GM13976 (cell line): ENCODE results near the gene MPND.
A peak's percentile ranks its signal among the peaks of the same experiment; 100 is the strongest.

Experiments used
- DNase-seq: peaks from one replicate; pipeline ENCODE4 v3.0.0; 2012; ENCODE audit warnings: low spot score
- in situ Hi-C: fragments of 300-500 bp; cut with MboI; formaldehyde crosslinking; loops from one replicate; pipeline ENCODE4 v1.12.0; 2022; ENCODE audit warnings: low sequenced_read_pairs, mixed read lengths, inconsistent platforms; ENCODE audit not compliant: unreplicated experiment
- TF ChIP-seq, protein P1 (sequence below): IDR thresholded peaks from 2 replicates; pipeline ENCODE4 v1.5.1; 2012; ENCODE audit warnings: borderline replicate concordance, mild to moderate bottlenecking; ENCODE audit not compliant: insufficient read depth; ENCODE audit errors: extremely low read depth, missing control alignments, control extremely low read depth

The MPND gene

DNA sequence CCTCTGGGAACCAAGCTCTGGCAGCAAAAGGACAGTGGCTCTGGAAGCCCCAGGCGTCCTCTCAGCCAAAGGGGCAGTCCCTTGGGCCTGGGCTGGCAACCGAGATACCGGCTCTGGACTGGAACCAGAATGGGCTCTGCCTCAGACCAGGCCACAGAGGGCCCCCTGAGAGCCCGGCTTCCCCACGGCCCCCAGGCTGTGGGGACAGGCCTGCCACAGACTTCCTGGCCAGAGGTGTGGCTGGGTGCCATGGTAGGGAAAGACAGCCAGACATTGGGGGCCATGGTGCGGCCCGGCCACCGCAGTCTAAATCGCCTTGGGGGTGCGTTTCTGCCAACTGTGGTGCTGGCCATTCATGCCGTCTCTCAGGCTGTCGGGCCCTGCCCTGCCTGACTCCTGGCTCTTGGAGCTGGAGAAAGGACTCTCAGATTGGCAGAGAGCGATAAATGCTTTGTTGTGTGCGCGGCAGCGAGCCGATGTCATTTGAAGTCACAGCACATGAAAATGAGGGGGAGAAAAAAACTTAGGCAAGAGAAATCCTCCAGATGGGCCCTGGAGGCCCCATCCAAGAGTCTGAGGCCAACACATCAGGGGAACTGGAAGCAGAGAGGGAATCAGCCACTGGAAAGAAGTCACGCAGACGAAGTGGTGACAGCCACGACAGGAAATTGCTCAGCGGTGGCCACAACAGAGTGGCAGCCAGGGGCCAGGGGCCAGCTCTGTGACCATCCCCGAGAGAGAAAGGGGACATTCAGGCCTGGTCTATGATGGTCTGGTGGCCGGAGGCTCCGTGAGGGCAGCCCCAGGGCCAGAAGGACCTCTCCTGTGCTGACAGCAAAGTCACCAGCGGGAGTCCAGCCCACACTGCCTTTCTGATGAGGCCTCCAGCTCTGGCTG, 30.5 kb downstream of the MPND start:
- in situ Hi-C loops: no loop called here
- TF ChIP-seq, protein P1, sequence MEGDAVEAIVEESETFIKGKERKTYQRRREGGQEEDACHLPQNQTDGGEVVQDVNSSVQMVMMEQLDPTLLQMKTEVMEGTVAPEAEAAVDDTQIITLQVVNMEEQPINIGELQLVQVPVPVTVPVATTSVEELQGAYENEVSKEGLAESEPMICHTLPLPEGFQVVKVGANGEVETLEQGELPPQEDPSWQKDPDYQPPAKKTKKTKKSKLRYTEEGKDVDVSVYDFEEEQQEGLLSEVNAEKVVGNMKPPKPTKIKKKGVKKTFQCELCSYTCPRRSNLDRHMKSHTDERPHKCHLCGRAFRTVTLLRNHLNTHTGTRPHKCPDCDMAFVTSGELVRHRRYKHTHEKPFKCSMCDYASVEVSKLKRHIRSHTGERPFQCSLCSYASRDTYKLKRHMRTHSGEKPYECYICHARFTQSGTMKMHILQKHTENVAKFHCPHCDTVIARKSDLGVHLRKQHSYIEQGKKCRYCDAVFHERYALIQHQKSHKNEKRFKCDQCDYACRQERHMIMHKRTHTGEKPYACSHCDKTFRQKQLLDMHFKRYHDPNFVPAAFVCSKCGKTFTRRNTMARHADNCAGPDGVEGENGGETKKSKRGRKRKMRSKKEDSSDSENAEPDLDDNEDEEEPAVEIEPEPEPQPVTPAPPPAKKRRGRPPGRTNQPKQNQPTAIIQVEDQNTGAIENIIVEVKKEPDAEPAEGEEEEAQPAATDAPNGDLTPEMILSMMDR: no peak
- DNase-seq: no peak

DNA sequence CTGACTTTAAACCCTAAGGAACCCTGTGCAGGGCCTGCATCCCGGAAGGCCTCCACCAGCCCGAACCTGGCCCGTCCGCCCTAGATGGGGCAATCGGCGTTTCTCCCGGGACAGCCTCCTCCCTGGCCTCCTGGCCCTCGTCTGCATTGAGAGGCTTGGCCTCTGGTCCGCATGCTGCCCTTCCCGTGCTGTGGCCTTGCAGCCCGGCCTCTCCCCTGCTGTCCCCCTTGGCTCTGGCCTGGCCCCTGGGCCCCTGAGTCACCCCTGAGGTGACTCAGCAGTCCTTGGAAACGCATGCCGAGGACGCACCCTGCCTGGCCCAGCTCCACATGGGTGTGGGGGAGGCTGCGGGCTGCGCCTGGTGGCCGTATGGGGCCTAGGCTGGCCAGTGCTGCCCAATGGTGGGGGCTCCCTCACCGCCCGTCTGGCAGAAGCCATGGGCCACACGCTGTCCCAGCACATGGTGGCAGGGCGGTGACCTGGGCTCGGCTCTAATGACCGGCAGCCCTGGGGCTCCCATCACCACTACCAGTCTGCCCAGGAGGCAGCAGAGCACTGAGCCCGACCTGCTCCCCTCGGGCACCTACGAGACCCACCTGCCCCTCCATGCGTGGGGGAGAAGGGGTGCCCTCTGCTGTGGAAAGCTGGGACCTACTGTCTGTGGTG, 31.3 kb downstream of the MPND start:
- in situ Hi-C loops: no loop called here
- DNase-seq: no peak
- TF ChIP-seq, protein P1: no peak

- TF ChIP-seq, protein P1: peak; percentile 29
- in situ Hi-C loops: no loop called here
- DNase-seq: peak; percentile 65
These were observed 32.0 kb downstream of the MPND start for GRCh38 chr19:4375164-4376027.

DNA sequence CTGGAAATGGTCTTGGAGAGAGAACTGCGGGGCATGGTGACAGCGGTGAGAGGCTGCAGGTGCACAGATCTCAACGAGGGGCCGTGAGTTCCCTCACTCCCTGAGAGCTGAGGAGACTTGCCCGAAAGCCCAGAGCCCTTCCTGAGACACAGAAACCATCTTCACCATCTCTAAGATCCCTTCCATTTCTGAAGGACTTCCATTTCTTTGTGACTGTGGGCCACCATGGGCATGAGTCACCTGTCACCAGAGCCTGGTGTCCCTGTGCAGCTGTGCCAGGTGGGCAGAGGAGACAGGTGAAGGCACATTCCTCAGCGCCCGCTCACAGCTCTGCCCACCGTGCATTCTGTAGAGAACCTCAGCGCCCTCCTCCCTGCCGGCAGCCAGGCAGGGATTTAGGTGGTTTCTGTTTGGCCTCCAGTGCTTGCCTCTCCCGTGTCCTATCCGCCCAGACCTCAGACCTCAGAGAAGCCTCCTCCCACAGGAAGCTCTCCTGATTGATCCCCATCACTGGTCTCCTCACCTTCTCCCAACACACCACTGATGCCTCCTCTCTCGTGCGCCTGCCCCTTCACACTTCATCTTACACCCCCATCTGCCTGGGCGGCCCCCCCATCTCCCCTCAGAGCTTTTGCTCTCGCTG, 32.8 kb downstream of the MPND start:
- TF ChIP-seq, protein P1: no peak
- DNase-seq: no peak

DNA sequence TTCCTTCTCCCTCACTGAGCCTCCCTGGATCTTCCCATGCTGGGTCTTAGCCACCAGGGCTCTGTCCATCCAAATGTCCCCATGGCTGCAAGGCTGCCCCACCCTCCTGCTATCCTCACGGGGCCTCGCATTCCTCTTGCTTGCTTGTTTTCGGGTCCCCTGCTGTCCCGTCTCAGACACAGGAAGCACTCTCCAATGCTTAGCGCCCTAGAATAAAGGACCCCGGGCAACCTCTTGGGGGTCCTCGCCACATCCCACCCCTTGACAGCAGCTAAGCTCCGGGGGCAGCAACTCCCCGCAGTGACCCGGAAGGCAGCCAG, 33.3 kb downstream of the MPND start:
- no peak for DNase-seq
- in situ Hi-C loops: no loop called here
- TF ChIP-seq, protein P1: no peak

More for the DNA sequence above, 32.8 kb downstream of the MPND start:
- in situ Hi-C loops: no loop called here
